Cardiac fibroblast (primary cell): ENCODE data around the gene DAGLA.

Experiments
- DNase-seq, 2 donors: peaks; one replicate each; pipeline versions ENCODE4 v3.0.0 to v3.0.0-alpha.2; 2010; ENCODE audit warnings: low read depth in 2 of 2
- H3K4me3 ChIP-seq, 2 donors: replicated peaks in 1 of 2; 1 replicate in 1 of 2; 2 replicates in 1 of 2; pipeline ENCODE4 v1.5.1; 2011; ENCODE audit warnings: low read depth in 2 of 2, low read length in 2 of 2, mild to moderate bottlenecking in 2 of 2, moderate library complexity in 1 of 2
- TF ChIP-seq, protein P1 (sequence below): IDR thresholded peaks from one replicate; pipeline ENCODE4 v1.5.1; 2011; ENCODE audit warnings: low read depth, mild to moderate bottlenecking, low read length, inconsistent platforms

DAGLA gene

DNA sequence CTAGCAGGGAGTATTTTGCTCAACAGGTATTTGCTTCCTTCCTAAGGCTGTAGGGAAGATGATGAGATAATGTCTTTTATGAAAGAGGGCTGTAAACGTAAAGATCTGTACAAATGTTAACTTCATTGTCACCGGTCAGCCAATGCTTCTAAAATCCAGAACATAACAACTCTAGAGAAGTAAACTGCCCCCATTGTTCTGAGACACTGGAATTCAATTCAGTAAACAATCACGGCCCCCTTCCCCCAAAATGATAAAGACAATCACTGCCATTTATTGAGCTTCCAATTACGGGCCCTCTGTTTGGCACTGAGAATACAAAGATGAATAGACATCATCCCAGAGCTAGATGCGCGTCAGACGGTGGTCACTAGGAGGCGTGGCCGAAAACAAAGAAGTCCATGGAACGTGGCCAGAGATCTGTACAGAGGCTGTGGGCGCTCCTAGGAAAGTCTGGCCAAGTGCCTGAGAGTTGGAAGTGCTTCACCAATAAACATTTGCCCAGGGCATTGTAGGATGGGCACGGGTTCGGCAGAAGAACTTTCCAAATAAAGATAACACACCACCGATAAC, 111.6 kb downstream of the DAGLA start:
- peak overlapping the region; percentile 87 to 93 for H3K4me3 ChIP-seq
- peak; percentile 95 to 96 for DNase-seq
- TF ChIP-seq, protein P1, sequence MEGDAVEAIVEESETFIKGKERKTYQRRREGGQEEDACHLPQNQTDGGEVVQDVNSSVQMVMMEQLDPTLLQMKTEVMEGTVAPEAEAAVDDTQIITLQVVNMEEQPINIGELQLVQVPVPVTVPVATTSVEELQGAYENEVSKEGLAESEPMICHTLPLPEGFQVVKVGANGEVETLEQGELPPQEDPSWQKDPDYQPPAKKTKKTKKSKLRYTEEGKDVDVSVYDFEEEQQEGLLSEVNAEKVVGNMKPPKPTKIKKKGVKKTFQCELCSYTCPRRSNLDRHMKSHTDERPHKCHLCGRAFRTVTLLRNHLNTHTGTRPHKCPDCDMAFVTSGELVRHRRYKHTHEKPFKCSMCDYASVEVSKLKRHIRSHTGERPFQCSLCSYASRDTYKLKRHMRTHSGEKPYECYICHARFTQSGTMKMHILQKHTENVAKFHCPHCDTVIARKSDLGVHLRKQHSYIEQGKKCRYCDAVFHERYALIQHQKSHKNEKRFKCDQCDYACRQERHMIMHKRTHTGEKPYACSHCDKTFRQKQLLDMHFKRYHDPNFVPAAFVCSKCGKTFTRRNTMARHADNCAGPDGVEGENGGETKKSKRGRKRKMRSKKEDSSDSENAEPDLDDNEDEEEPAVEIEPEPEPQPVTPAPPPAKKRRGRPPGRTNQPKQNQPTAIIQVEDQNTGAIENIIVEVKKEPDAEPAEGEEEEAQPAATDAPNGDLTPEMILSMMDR: no peak

DNA sequence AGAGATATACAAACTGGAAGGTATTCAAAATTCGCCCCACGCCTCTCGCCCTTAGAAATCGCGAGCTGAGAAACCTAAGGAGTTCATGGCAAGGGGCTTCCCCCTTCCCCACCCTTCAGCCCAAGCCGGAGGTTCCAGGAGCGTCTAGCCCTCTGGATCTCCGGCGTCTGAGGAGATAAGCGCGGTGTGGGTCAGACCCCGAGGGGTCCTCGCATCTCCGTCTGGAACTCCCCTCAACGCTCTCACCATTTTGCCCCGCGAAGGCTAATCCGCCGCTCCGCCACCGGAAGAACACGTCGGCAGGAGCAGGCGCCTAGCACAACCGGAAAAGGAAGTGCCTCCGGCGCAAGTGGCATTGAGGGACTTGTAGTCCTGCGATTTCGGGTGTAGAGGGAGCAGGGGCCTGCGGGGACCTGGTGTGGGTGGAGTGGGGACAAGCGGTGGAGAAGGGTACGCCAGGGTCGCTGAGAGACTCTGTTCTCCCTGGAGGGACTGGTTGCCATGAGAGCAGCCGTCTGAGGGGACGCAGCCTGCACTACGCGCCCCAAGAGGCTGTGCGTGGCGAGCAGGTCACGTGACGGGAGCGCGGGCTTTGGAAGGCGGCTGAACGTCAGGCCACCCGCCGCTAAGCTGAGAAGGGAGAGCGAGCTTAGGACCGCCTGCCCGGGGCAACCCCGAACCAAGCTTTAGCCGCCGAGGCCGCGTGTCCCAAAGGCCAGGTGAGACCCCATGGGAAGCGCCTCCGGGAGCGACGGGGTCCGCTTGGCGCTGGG, 112.3 kb downstream of the DAGLA start, which contains the start of the genes FEN1 and TMEM258:
TSS of gene FEN1 (plus strand) at position 602 of the 773 bp plus-strand sequence. CDS start 2,451 bp downstream, outside the sequence.
TSS of gene TMEM258 (minus strand) at position 290 of the 773 bp plus-strand sequence. CDS start at position 249, 41 bp downstream.
- TF ChIP-seq, protein P1: no peak
- H3K4me3 ChIP-seq: peak within 1 kb of the TSS; percentile 87 to 93
- peak; percentile 96 to 97 for DNase-seq

DNA sequence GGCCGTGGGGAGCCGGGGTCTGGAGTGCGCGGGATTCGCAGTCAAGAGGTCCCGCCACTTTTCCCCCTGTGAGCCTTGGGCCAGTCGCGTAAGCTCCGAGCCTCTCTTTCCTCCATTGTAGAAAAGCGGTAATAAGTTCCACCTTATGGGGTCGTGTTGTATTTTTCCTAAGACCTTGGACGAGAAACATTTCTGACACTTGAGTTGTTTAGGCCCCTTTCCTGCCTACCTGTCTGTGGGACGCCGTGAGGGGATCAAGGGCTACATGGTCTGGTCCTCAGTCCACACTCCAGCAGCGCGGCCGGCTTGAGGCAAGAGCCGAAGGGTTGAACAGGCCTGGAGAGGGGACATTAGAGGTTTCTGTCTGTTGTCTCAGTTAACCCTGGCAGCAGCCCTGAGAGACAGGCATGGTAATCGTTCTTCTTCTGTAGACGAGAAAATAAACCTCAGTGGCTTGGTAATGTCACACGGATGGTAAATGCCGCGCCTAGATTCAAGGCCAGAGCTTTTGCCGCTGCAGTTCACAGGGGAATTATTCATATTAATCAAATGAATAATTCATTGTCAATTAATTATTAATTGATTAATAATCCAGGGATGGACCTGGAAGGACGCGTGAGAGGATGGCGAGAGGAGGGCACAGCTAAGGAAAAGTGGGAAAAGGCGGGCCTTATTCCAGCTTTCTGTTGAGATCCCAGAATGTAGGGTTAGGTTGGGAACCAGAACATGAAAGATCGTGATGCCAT, 113.1 kb downstream of the DAGLA start:
- TF ChIP-seq, protein P1: no peak
- peak overlapping the region; percentile 87 to 93 for H3K4me3 ChIP-seq
- no peak for DNase-seq

DNA sequence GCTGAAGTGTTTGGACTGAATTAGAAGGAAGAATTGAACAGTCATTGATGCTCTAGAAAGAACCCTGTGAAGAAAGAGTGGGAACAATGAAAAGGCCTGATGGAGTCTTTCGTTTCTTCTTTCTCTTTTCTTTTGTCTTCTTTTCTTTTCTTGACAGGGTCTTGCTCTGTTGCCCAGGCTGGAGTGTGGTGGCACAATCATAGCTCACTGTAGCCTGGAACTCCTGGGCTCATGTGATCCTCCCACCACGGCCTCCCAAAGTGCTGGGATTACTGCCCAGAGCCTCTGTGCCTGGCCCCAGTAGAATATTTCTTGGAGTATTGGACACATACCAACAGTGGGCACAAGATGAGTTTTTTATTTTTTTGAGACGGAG, 113.6 kb downstream of the DAGLA start:
- TF ChIP-seq, protein P1: no peak
- no peak for DNase-seq
- peak overlapping the region in 1 of 2 donors; percentile 93 for H3K4me3 ChIP-seq

DNA sequence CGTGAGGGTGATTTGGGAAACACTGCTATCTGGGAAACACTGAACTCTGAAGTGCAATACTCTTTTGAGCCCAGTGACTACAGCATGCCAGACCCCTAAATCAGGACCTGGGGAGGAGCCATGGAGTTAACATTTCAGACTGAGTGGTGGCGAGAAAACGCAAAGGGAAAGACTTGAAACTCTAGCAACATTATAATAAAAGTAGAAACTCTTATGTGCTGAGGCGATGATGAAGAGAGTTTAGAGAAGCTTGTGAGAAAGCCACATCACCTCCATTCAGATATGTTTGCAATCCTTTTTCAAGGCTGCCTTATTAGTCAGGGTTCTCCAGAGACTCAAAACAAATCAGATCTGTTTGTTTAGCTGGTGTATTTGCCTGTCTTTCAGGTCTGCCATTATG, 114.4 kb downstream of the DAGLA start:
- peak in 1 of 2 donors; percentile 28 for DNase-seq
- TF ChIP-seq, protein P1: no peak
- no peak overlapping the region for H3K4me3 ChIP-seq

DNA sequence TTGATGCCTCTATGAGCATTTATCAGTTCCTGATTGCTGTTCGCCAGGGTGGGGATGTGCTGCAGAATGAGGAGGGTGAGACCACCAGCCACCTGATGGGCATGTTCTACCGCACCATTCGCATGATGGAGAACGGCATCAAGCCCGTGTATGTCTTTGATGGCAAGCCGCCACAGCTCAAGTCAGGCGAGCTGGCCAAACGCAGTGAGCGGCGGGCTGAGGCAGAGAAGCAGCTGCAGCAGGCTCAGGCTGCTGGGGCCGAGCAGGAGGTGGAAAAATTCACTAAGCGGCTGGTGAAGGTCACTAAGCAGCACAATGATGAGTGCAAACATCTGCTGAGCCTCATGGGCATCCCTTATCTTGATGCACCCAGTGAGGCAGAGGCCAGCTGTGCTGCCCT, 115.3 kb downstream of the DAGLA start:
- H3K4me3 ChIP-seq: no peak overlapping the region
- TF ChIP-seq, protein P1: no peak
- DNase-seq: no peak
